Skeletal muscle satellite cell (primary cell): ENCODE measurements around the gene CCM2L.

ENCODE experiments used
- H3K27me3 ChIP-seq: 2 replicates; pipeline ENCODE4 v1.7.0; 2013; ENCODE audit warnings: low read length; ENCODE audit not compliant: control insufficient read depth, insufficient read depth
- H3K36me3 ChIP-seq: 2 replicates; pipeline ENCODE4 v1.7.0; 2013; ENCODE audit warnings: mild to moderate bottlenecking, control low read depth, low read length; ENCODE audit not compliant: insufficient read depth
- H3K4me1 ChIP-seq: 2 replicates; pipeline ENCODE4 v1.7.0; 2013; ENCODE audit warnings: low read length; ENCODE audit not compliant: control insufficient read depth, insufficient read depth
- H3K4me2 ChIP-seq: 2 replicates; pipeline ENCODE4 v1.7.0; 2013; ENCODE audit warnings: mild to moderate bottlenecking, low read length
- H3K4me3 ChIP-seq: 2 replicates; pipeline ENCODE4 v1.7.0; 2013; ENCODE audit warnings: low read length
- H3K9ac ChIP-seq: 2 replicates; pipeline ENCODE4 v1.7.0; 2013; ENCODE audit warnings: mild to moderate bottlenecking, low read depth, low read length, moderate library complexity
- H3K9me3 ChIP-seq: replicated peaks from 2 replicates; pipeline ENCODE4 v1.7.0; 2013; ENCODE audit warnings: mild to moderate bottlenecking, control low read depth, low read length

CCM2L gene

GRCh38 chr20:31977080-31977479 is 33.2 kb upstream of the CCM2L start:
- H3K4me2 ChIP-seq, result no peak overlapping the region

GRCh38 chr20:31979713-31980426 is 30.4 kb upstream of the CCM2L start:
- no peaks in the 10 kb centered on the region for H3K4me1 ChIP-seq
- H3K4me3 ChIP-seq, result no peak overlapping the region
- H3K27me3 ChIP-seq, result peaks cover 47% of the 10 kb centered on the region
- H3K9ac ChIP-seq, result no peak overlapping the region
- no peak overlapping the region for H3K4me2 ChIP-seq
- H3K36me3 ChIP-seq, result no peaks in the 10 kb centered on the region
- H3K9me3 ChIP-seq, result no peaks in the 10 kb centered on the region

More at GRCh38 chr20:31977080-31977479, 33.2 kb upstream of the CCM2L start:
- H3K9ac ChIP-seq, result no peak overlapping the region
- no peak overlapping the region for H3K4me3 ChIP-seq
- H3K27me3 ChIP-seq, result peaks cover 55% of the 10 kb centered on the region
- no peaks in the 10 kb centered on the region for H3K36me3 ChIP-seq
- no peaks in the 10 kb centered on the region for H3K9me3 ChIP-seq
- no peaks in the 10 kb centered on the region for H3K4me1 ChIP-seq

GRCh38 chr20:31981784-31982183 is 28.5 kb upstream of the CCM2L start:
- no peaks in the 10 kb centered on the region for H3K36me3 ChIP-seq
- no peaks in the 10 kb centered on the region for H3K4me1 ChIP-seq
- H3K4me2 ChIP-seq, result no peak overlapping the region
- H3K9ac ChIP-seq, result no peak overlapping the region
- peaks cover 44% of the 10 kb centered on the region for H3K27me3 ChIP-seq
- H3K4me3 ChIP-seq, result no peak overlapping the region
- H3K9me3 ChIP-seq, result no peaks in the 10 kb centered on the region

- Histone ChIP-seq H3K9ac (no peak overlapping the region), H3K36me3 (no peaks in the 10 kb centered on the region), H3K27me3 (peaks cover 33% of the 10 kb centered on the region), H3K4me2 (no peak overlapping the region), H3K9me3 (no peaks in the 10 kb centered on the region), H3K4me1 (no peaks in the 10 kb centered on the region), H3K4me3 (no peak overlapping the region)
These were observed 25.2 kb upstream of the CCM2L start for GRCh38 chr20:31984981-31985471.

- Histone ChIP-seq H3K4me1 (no peaks in the 10 kb centered on the region), H3K27me3 (peaks cover 45% of the 10 kb centered on the region), H3K9me3 (no peaks in the 10 kb centered on the region), H3K4me3 (no peak overlapping the region), H3K36me3 (no peaks in the 10 kb centered on the region), H3K9ac (no peak overlapping the region), H3K4me2 (no peak overlapping the region)
These were observed 22.5 kb upstream of the CCM2L start for GRCh38 chr20:31987744-31988143.

- peaks cover 49% of the 10 kb centered on the region for H3K27me3 ChIP-seq
- H3K9ac ChIP-seq, result no peak overlapping the region
- H3K4me1 ChIP-seq, result no peaks in the 10 kb centered on the region
These were observed 21.7 kb upstream of the CCM2L start for GRCh38 chr20:31988430-31989015.

GRCh38 chr20:31989030-31989645 is 21.1 kb upstream of the CCM2L start:
- H3K36me3 ChIP-seq, result no peaks in the 10 kb centered on the region
- no peak overlapping the region for H3K4me2 ChIP-seq
- H3K4me1 ChIP-seq, result no peaks in the 10 kb centered on the region
- H3K9me3 ChIP-seq, result no peaks in the 10 kb centered on the region
- peaks cover 54% of the 10 kb centered on the region for H3K27me3 ChIP-seq
- no peak overlapping the region for H3K4me3 ChIP-seq
- H3K9ac ChIP-seq, result no peak overlapping the region

More at GRCh38 chr20:31988430-31989015, 21.7 kb upstream of the CCM2L start:
- Histone ChIP-seq H3K4me3 (no peak overlapping the region), H3K4me2 (no peak overlapping the region), H3K36me3 (no peaks in the 10 kb centered on the region), H3K9me3 (no peaks in the 10 kb centered on the region)

- H3K36me3 ChIP-seq, result no peaks in the 10 kb centered on the region
- no peak overlapping the region for H3K9ac ChIP-seq
- H3K27me3 ChIP-seq, result peaks cover 57% of the 10 kb centered on the region
- no peak overlapping the region for H3K4me3 ChIP-seq
- H3K4me2 ChIP-seq, result no peak overlapping the region
- H3K9me3 ChIP-seq, result no peaks in the 10 kb centered on the region
- H3K4me1 ChIP-seq, result no peaks in the 10 kb centered on the region
These were observed 19.4 kb upstream of the CCM2L start for GRCh38 chr20:31990641-31991338.

- H3K9ac ChIP-seq, result no peak overlapping the region
- no peaks in the 10 kb centered on the region for H3K9me3 ChIP-seq
- no peak overlapping the region for H3K4me2 ChIP-seq
- H3K27me3 ChIP-seq, result peaks cover 61% of the 10 kb centered on the region
- no peak overlapping the region for H3K4me3 ChIP-seq
- H3K4me1 ChIP-seq, result no peaks in the 10 kb centered on the region
- H3K36me3 ChIP-seq, result no peaks in the 10 kb centered on the region
These were observed 18.9 kb upstream of the CCM2L start for GRCh38 chr20:31991339-31991705.

- no peaks in the 10 kb centered on the region for H3K36me3 ChIP-seq
- no peak overlapping the region for H3K9ac ChIP-seq
- H3K4me3 ChIP-seq, result no peak overlapping the region
- H3K4me1 ChIP-seq, result no peaks in the 10 kb centered on the region
- no peaks in the 10 kb centered on the region for H3K9me3 ChIP-seq
- peaks cover 61% of the 10 kb centered on the region for H3K27me3 ChIP-seq
- H3K4me2 ChIP-seq, result no peak overlapping the region
These were observed 18.2 kb upstream of the CCM2L start for GRCh38 chr20:31992086-31992485.

- H3K9ac ChIP-seq, result no peak overlapping the region
- H3K4me2 ChIP-seq, result no peak overlapping the region
- H3K27me3 ChIP-seq, result peaks cover 81% of the 10 kb centered on the region
- H3K4me1 ChIP-seq, result no peaks in the 10 kb centered on the region
- no peaks in the 10 kb centered on the region for H3K36me3 ChIP-seq
- H3K4me3 ChIP-seq, result no peak overlapping the region
- no peaks in the 10 kb centered on the region for H3K9me3 ChIP-seq
These were observed 13.2 kb upstream of the CCM2L start for GRCh38 chr20:31996996-31997395.
